GM18498 (cell line): Measurements from ENCODE around the gene COQ8B.
A peak's percentile ranks its signal among the peaks of the same experiment; 100 is the strongest.

Experiments used
- ATAC-seq: cut with Tn5 transposase; IDR thresholded peaks from one replicate; pipeline ENCODE4 v1.9.1; 2021; ENCODE audit warnings: mild to moderate bottlenecking, moderate library complexity; ENCODE audit not compliant: unreplicated experiment

Gene COQ8B

GRCh38 chr19:40718774-40719391 is 2.2 kb upstream of the COQ8B start:
- no peak for ATAC-seq

DNA sequence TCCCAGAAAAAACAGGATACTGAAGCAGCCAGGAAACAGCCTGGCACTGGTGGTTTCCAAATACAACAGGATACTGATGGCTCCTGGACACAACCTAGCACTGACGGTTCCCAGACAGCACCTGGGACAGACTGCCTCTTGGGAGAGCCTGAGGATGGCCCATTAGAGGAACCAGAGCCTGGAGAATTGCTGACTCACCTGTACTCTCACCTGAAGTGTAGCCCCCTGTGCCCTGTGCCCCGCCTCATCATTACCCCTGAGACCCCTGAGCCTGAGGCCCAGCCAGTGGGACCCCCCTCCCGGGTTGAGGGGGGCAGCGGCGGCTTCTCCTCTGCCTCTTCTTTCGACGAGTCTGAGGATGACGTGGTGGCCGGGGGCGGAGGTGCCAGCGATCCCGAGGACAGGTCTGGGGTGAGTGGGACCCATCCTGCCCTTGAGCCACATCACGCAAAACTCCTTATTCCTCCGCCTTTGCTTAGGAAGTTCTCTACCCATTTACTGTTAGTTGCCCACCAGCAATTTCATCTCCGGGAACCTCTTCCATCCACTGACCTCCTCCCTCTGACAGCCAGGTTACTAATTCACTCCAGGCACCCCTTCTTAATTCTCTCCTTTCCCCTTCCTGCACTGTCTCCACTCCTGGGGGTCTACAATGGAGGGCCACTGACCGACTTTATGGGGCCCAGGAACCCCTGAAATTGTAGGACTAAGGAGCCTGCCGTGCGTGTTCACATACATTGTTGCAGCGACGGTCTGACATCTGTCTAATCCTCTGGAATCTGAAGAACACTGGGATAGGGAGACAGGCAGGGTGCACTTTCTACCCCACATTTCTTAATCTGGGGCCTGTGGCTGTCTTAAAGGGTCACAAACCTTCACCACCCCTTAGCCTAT is 1.4 kb upstream of the COQ8B start:
- ATAC-seq = no peak

- ATAC-seq = no peak
Measured at GRCh38 chr19:40717325-40717879, 716 bp upstream of the COQ8B start.

- no peak for ATAC-seq
Measured at GRCh38 chr19:40716031-40716481, 630 bp downstream of the COQ8B start.

- ATAC-seq = peak; percentile 59
Measured at GRCh38 chr19:40714441-40715299, 2.0 kb downstream of the COQ8B start.

DNA sequence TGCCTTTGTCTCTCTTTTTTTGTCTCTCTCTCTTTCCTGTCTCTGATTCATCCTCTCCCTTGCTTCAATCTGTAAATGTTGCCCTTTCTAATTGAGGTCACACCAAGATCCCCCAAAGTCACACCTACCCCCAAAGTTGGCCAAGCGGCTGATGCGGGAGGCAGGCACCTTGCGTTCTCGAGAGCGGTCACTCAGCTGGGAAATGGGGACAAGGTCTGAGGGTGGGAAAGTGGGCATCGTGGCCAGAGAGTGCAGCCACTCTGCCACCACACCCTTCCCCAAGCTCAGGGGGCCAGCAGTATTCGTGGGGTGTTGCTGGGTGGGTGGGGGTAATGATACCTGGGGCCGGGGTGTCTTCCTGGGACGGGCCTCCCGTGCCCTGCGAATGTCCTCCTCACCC is 2.7 kb downstream of the COQ8B start:
- ATAC-seq = no peak

DNA sequence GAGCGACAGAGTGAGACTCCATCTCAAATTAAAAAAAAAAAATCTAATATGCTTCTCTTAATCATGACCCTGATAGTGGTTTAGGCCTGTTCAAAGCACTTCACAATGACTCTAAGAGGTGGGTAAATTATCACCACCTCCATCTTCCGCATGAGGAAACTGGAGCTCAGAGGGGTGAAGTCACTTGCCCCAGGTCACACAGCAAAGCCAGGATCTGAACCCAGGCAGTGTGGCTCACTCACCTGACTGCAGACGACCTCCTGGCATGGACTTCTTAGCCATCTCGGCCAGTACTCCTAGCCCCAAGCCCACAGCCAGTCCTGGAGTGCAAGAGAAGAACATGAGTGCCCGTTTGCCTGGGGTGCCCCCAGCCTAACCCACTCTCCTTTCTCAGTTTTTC is 6.9 kb downstream of the COQ8B start:
- no peak for ATAC-seq

DNA sequence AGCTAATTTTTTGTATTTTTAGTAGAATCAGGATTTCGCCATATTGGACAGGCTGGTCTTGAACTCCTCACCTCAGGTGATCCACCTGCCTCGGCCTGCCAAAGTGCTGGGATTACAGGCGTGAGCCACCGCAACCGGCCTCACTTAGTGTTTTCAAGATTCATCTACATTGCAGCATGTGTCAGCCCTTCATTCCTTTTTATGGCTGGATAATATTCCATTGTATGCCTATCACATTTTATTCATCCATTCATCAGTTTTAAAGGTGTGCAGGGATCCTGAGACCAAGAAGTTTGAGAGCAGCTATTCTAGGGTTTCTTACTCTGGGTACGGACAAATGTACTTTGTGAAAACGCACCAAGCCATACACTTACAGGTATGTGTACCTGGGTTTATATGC is 9.1 kb downstream of the COQ8B start:
- ATAC-seq = no peak

- no peak for ATAC-seq
Measured at GRCh38 chr19:40705950-40706619, 10.6 kb downstream of the COQ8B start.

DNA sequence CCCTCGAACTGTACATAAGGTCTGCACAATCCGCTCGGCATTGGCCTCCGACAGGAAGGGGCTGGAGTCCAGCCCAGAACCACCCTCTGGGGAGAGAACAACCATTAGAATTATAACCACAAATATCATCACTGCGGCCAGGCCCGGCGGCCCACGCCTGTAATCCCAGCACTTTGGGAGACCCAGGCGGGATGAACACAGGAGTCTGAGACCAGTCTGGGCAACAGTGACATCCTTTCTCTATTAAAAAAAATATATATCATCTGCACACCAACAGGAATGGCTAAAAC is 11.4 kb downstream of the COQ8B start:
- no peak for ATAC-seq

GRCh38 chr19:40704491-40705361 is 12.0 kb downstream of the COQ8B start:
- ATAC-seq = no peak

- no peak for ATAC-seq
Measured at GRCh38 chr19:40703029-40703755, 13.5 kb downstream of the COQ8B start.

DNA sequence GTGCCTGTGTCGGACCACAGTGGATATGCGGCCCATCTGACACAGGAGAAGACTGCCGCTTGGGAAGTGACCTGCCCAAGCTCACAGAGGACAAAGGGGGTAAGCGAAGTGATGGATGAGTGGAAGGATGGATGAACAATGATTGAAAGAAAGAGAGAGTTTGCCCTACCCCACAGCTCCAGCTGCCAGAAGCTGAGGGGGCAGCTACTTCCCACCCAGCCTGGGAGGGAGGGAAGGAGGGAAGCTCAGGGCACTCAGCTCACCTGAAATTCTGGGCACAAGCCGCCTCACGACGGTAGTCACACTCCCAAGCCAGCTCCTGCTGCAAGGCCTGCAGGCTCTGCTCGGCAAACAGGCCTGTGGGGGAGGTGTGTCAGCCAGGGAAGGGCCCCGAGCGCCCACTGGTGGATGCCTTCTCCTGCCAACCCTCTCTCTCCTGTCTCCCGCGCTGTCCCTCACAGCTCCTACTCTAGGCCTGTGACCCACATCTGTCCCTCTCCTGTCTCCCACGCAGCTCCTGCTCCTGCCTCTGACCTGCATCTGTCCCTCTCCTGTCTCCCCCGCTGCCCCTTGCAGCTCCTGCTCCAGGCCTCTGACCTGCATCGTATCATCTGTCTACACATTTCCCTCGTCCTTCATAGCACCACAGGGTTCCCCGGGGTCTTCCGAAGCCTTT is 14.2 kb downstream of the COQ8B start:
- no peak for ATAC-seq

DNA sequence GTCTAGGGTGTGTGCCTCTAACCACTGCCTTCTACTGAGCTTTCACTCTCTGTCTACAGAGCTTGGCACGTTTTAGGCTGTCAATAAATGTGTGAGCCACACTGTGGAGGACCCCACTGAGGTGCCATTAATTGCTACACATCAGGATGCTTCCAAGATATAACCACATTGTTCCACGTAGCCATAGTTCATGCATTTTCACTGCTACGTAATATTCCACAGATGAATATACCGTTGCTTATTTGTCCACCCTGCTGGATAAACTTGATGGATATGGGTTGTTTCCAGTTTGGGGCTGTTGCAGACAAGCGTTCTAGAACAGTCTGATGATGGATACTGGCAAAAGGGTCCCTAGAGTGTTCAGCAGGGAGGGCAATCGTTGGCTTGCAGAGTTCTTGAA is 14.9 kb downstream of the COQ8B start:
- ATAC-seq = no peak

DNA sequence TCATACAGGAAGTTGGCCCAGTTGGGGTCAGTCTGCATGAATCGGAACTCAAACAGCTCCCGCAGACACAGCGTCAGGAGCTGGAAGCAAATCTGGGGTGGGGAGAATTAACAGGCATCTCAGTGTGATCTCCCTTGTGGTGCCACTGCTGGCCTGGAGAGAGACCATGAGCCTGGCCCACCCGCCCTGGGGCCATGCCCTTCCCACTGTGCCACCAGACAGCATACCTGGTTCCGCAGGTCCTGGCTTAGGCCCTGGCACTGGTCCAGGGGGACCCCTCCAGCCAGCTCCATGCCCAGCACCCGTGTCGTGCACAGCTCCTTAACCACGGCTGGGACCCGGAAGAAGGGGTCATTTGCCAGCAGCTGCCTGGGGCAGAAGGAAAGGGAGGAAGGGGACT is 16.6 kb downstream of the COQ8B start:
- no peak for ATAC-seq

DNA sequence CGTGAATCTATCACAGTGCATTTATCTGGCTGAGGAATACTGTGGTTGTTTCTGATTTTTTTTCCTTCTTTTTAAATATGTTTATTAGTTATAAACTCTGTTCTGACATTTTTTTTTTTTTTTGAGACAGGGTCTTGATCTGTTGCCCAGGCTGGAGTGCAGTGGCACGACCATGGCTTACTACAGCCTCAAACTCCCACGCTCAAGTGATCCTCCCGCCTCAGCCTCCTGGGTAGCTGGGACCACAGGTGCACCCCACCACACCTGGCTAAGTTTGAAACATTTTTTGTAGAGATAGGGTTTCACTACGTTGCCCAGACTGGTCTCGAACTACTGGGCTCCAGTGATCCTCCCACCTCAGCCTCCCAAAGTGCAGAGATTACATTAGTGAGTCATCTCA is 19.7 kb downstream of the COQ8B start:
- ATAC-seq = no peak

GRCh38 chr19:40695881-40696280 is 20.8 kb downstream of the COQ8B start:
- ATAC-seq = no peak

GRCh38 chr19:40693896-40694295 is 22.8 kb downstream of the COQ8B start:
- no peak for ATAC-seq
